T47D (cell line): Measurements from ENCODE around the gene CSAG3.
"Not testable (repeated sequence)": the region's sequence is repeated elsewhere in the genome, so short reads cannot be mapped to it uniquely, and the experiment has no call there.

Experiments used
- DNase-seq, 2 experiments: peaks; one replicate each; pipeline versions ENCODE4 v3.0.0 to v3.0.0-alpha.2; 2011 to 2012; ENCODE audit warnings: low read depth in 1 of 2, low spot score in 1 of 2
- JUND ChIP-seq: IDR thresholded peaks from 2 replicates; pipeline ENCODE4 v1.6.1; 2012; ENCODE audit warnings: low read depth
- in situ Hi-C: cut with HindIII; loops from 2 replicates; pipeline ENCODE4 v1.10.0; 2016; ENCODE audit warnings: low sequenced_read_pairs, low pct_unique_long_range_greater_than_20kb

CSAG3 gene

DNA sequence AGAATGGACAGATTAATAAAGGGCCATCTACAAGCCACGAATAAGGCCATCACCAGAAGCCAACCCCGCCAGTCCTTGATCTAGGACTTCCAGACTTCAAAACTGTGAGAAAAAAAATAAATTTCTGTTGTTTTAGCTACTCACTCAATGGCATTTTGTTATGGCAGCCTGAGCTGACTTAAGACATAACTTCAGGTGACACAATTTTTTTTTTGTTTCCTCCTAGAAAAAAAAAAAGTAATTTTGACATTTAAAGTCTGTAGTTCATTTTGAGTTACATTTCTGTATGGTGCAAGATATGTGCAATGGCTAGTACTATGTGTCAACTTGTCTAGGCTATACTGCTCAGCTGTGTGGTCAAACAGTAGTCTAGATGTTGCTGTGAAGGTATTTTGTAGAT, at the start of gene CSAG3:
Gene CSAG3, plus strand, starts transcription at position 301 of the 400 bp plus-strand sequence.
- in situ Hi-C loops, DNase-seq: not testable (repeated sequence)

DNA sequence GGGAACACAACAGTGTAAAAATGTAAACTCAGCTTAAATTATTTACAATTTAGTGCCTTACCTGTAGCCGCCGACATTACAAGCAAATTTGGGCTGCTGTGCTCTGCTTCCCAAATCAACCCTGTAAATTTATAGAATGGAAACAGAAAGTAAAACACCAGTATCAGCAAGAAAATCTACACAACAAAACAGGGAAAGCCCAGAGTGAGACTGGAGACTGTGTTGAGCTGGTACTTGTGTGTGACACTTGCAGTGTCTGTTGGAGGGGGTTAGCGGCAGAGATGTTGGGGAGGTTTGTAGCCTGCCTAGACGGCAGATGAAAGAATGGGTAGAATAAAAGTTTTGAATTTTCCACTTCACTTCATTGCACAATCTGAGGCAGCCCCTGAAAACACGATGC, 45.8 kb upstream of the CSAG3 start:
- in situ Hi-C loops, DNase-seq: not testable (repeated sequence)

DNA sequence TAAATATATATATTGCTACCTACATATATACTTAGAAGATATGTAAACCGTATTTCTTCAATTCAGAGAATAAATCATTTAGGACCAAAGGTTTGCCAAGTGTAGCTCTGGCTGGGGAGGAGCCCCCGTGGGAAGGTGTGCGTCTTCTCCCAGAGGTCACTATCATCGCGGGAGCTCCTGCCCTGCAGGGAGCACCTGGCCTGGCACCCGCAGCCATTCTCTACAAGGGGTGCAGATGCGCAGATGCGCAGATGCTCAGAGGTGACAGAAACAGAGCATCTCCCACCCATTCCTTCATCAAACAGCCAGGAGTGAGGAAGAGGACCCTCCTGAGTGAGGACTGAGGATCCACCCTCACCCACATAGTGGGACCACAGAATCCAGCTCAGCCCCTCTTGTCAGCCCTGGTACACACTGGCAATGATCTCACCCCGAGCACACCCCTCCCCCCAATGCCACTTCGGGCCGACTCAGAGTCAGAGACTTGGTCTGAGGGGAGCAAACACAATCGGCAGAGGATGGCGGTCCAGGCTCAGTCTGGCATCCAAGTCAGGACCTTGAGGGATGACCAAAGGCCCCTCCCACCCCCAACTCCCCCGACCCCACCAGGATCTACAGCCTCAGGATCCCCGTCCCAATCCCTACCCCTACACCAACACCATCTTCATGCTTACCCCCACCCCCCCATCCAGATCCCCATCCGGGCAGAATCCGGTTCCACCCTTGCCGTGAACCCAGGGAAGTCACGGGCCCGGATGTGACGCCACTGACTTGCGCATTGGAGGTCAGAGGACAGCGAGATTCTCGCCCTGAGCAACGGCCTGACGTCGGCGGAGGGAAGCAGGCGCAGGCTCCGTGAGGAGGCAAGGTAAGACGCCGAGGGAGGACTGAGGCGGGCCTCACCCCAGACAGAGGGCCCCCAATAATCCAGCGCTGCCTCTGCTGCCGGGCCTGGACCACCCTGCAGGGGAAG, 44.9 kb upstream of the CSAG3 start, which contains the start of gene MAGEA2B:
Gene MAGEA2B, plus strand, starts transcription at position 814 of the 973 bp plus-strand sequence. CDS start 2,479 bp downstream, outside the sequence.
- DNase-seq, in situ Hi-C loops: not testable (repeated sequence)

DNA sequence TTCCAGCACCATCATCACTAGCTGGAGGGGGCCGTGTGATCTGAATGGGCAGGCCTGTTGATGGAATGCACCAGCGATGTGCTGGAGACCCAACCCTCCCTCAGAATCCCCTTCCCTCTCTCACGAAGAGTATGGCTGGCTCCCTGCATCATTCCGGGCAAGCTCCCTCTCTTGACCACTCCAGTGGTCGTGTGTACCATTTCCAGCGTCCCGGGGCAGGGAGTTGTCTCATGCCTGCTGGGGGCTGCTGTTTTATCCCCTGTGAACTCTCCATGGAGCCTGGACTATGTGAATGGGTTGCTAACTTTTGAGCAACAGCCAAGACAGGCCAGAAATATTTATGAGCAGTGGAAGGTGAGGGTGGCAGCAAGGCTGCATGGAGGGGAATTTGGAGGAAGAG, 33.6 kb upstream of the CSAG3 start:
- no peak for DNase-seq
- no peak for TF ChIP-seq JUND
- in situ Hi-C loops = no loop called here

DNA sequence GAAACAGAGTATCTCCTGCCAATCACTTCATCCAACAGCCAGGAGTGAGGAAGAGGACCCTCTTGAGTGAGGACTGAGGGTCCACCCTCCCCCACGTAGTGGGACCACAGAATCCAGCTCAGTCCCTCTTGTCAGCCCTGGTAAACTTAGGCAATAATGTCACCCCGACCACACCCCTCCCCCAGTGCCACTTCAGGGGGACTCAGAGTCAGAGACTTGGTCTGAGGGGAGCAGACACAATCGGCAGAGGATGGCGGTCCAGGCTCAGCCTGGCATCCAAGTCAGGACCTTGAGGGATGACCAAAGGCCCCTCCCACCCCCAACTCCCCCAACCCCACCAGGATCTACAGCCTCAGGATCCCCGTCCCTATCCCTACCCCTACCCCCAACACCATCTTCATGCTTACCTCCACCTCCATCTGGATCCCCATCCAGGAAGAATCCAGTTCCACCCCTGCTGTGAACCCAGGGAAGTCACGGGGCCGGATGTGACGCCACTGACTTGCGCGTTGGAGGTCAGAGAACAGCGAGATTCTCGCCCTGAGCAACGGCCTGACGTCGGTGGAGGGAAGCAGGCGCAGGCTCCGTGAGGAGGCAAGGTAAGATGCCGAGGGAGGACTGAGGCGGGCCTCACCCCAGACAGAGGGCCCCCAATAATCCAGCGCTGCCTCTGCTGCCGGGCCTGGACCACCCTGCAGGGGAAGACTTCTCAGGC, 25.6 kb upstream of the CSAG3 start, which contains the start of the genes CSAG1 and MAGEA12:
Gene CSAG1, minus strand, starts transcription at position 461 of the 715 bp plus-strand sequence. CDS start 1,261 bp downstream, outside the sequence.
Gene MAGEA12, plus strand, starts transcription at position 497 of the 715 bp plus-strand sequence. CDS start 2,405 bp downstream, outside the sequence.
- DNase-seq = no peak
- TF ChIP-seq JUND = no peak
- in situ Hi-C loops = no loop called here

DNA sequence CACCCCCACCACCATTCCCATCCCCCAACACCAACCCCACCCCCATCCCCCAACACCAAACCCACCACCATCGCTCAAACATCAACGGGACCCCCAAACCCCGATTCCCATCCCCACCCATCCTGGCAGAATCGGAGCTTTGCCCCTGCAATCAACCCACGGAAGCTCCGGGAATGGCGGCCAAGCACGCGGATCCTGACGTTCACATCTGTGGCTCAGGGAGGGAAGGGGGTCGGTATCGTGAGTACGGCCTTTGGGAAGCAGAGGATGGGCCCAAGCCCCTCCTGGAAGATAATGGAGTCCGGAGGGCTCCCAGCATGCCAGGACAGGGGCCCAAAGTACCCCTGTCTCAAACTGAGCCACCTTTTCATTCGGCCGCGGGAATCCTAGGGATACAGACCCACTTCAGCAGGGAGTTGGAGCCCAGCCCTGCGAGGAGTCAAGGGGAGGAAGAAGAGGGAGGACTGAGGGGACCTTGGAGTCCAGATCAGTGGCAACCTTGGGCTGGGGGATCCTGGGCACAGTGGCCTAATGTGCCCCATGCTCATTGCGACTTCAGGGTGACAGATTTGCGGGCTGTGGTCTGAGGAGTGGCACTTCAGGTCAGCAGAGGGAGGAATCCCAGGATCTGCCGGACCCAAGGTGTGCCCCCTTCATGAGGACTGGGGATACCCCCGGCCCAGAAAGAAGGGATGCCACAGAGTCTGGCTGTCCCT, 24.7 kb upstream of the CSAG3 start:
- DNase-seq, in situ Hi-C loops: not testable (repeated sequence)

DNA sequence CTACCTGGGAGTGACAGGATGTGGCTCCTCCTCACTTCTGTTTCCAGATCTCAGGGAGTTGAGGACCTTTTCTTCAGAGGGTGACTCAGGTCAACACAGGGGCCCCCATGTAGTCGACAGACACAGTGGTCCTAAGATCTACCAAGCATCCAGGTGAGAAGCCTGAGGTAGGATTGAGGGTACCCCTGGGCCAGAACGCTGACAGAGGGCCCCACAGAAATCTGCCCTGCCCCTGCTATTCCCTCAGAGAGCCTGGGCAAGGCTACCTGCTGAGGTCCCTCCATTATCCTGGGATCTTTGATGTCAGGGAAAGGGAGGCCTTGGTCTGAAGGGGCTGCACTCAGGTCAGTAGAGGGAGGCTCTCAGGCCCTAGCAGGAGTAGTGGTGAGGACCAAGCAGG, 23.9 kb upstream of the CSAG3 start:
- TF ChIP-seq JUND = no peak
- DNase-seq = no peak
- in situ Hi-C loops = no loop called here

DNA sequence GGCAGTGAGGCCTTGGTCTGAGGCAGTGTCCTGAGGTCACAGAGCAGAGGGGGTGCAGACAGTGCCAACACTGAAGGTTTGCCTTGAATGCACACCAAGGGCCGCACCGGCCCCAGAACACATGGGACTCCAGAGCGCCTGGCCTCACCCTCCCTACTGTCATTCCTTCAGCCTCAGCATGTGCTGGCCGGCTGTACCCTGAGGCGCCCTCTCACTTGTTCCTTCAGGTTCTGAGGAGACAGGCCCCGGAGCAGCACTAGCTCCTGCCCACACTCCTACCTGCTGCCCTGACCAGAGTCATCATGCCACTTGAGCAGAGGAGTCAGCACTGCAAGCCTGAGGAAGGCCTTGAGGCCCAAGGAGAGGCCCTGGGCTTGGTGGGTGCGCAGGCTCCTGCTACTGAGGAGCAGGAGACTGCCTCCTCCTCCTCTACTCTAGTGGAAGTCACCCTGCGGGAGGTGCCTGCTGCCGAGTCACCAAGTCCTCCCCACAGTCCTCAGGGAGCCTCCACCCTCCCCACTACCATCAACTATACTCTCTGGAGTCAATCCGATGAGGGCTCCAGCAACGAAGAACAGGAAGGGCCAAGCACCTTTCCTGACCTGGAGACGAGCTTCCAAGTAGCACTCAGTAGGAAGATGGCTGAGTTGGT, 23.0 kb upstream of the CSAG3 start:
- TF ChIP-seq JUND = no peak
- DNase-seq = no peak
- in situ Hi-C loops = no loop called here

DNA sequence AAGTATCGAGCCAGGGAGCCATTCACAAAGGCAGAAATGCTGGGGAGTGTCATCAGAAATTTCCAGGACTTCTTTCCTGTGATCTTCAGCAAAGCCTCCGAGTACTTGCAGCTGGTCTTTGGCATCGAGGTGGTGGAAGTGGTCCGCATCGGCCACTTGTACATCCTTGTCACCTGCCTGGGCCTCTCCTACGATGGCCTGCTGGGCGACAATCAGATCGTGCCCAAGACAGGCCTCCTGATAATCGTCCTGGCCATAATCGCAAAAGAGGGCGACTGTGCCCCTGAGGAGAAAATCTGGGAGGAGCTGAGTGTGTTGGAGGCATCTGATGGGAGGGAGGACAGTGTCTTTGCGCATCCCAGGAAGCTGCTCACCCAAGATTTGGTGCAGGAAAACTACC, 22.5 kb upstream of the CSAG3 start:
- DNase-seq, in situ Hi-C loops: not testable (repeated sequence)

DNA sequence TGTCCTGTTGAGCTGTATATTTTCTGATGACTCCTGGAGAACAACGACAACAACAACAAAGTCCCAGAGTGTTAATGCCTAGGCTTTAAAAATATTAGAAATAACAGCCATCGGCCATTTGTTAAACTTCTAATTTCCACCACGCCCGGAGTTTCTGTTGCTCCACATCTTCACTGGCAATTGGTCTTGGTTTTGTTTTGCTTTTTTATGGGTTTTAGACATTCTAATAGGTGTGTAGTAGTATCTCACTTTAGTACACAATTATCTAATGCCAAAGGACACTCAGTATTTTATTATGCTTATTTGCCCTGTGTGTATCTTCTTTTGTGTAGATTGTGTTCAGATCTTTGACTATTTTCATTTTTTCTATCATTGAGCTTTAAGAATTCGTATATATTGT, 20.5 kb upstream of the CSAG3 start:
- DNase-seq = no peak
- in situ Hi-C loops = no loop called here
- TF ChIP-seq JUND = no peak

DNA sequence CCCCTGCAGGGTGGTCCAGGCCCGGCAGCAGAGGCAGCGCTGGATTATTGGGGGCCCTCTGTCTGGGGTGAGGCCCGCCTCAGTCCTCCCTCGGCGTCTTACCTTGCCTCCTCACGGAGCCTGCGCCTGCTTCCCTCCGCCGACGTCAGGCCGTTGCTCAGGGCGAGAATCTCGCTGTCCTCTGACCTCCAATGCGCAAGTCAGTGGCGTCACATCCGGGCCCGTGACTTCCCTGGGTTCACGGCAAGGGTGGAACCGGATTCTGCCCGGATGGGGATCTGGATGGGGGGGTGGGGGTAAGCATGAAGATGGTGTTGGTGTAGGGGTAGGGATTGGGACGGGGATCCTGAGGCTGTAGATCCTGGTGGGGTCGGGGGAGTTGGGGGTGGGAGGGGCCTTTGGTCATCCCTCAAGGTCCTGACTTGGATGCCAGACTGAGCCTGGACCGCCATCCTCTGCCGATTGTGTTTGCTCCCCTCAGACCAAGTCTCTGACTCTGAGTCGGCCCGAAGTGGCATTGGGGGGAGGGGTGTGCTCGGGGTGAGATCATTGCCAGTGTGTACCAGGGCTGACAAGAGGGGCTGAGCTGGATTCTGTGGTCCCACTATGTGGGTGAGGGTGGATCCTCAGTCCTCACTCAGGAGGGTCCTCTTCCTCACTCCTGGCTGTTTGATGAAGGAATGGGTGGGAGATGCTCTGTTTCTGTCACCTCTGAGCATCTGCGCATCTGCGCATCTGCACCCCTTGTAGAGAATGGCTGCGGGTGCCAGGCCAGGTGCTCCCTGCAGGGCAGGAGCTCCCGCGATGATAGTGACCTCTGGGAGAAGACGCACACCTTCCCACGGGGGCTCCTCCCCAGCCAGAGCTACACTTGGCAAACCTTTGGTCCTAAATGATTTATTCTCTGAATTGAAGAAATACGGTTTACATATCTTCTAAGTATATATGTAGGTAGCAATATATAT, 5.0 kb upstream of the CSAG3 start, which contains the start of gene MAGEA2:
Gene MAGEA2, minus strand, starts transcription at position 157 of the 965 bp plus-strand sequence. CDS start 2,479 bp downstream, outside the sequence.
- DNase-seq, in situ Hi-C loops: not testable (repeated sequence)

DNA sequence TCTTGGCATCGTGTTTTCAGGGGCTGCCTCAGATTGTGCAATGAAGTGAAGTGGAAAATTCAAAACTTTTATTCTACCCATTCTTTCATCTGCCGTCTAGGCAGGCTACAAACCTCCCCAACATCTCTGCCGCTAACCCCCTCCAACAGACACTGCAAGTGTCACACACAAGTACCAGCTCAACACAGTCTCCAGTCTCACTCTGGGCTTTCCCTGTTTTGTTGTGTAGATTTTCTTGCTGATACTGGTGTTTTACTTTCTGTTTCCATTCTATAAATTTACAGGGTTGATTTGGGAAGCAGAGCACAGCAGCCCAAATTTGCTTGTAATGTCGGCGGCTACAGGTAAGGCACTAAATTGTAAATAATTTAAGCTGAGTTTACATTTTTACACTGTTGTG, 4.1 kb upstream of the CSAG3 start:
- DNase-seq, in situ Hi-C loops: not testable (repeated sequence)

DNA sequence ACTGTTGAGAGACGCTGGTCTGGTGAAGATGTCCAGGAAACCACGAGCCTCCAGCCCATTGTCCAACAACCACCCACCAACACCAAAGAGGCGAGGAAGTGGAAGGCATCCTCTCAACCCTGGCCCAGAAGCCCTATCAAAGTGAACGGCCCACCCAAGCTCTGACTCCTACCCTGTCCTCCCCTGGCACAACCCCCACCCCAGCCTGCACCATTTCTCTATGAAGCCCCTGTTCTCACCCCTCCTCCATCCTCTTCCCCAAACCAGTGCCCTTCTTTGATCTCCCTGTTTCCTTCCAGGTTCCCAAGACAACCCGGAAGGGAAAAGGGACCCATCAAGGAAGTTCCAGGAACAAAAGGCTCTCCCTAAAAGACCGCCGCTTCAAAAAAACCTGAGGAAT, 526 bp downstream of the CSAG3 start:
- in situ Hi-C loops, DNase-seq: not testable (repeated sequence)

DNA sequence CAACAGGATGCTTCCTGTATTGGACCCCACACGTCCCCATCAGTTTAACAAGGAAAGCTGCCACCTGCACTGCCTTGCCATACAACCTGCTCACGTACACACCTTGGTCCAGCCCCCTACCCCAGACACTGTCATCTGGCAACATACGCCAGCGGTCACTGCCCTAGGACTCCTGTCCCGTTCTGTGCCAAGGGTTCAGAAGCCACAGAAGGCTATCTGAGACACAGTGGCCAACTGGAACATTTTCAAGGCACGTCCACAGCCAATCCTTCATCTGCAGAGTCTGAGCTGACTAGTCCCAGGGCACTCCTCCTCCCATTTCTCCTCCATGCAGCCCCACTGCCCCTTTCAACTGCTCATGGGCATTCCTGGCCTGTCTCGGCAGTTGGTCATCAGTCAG, 2.6 kb downstream of the CSAG3 start:
- not testable (repeated sequence) for DNase-seq

DNA sequence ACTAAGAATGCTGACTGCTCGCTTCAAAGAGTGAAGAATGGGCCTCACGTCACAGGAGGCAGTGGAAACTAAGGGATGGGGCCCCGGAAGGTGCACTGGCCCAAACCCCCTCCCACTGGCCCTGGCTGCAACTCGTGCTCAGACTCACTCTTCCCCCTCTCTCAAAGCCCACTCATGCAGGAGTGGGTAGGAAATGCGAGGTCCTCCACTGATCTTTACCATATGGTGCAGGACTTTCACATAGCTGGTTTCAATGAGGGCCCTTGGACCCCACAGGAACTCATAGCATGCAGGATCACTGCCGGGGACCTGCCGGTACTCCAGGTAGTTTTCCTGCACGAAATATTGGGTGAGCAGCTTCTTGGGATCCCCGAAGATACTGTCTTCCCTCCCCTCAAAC, 7.5 kb downstream of the CSAG3 start:
- in situ Hi-C loops, DNase-seq: not testable (repeated sequence)

More for the DNA sequence above, 2.6 kb downstream of the CSAG3 start:
- in situ Hi-C loops = not testable (repeated sequence)
